WERI-Rb-1 (cell line): ENCODE data around the gene GNAT1.

Source experiments
- DNase-seq: peaks from one replicate; pipeline ENCODE4 v3.0.0-alpha.2; 2020
- H3K27ac ChIP-seq: fragments of 250-450 bp; sonication (Bioruptor Pico); 2 replicates; pipeline ENCODE4 v1.5.1; 2020; ENCODE audit warnings: mild to moderate bottlenecking, moderate library complexity
- H3K27me3 ChIP-seq: fragments of 250-450 bp; sonication (Bioruptor Pico); 2 replicates; pipeline ENCODE4 v1.5.1; 2021; ENCODE audit warnings: mild to moderate bottlenecking, low read depth, moderate library complexity; ENCODE audit not compliant: insufficient read depth, severe bottlenecking
- H3K36me3 ChIP-seq: fragments of 250-450 bp; sonication (Bioruptor Pico); 2 replicates; pipeline ENCODE4 v1.5.1; 2020; ENCODE audit warnings: mild to moderate bottlenecking, moderate library complexity
- H3K4me3 ChIP-seq: 2 replicates; pipeline ENCODE4 v1.5.1; 2011; ENCODE audit warnings: low read depth, mild to moderate bottlenecking, control low read depth, low read length
- H3K9me3 ChIP-seq: fragments of 250-450 bp; sonication (Bioruptor Pico); 2 replicates; pipeline ENCODE4 v1.5.1; 2021; ENCODE audit warnings: mild to moderate bottlenecking, moderate library complexity; ENCODE audit not compliant: severe bottlenecking
- CTCF ChIP-seq: IDR thresholded peaks from 2 replicates; pipeline ENCODE4 v1.5.1; 2011; ENCODE audit warnings: low read depth, mild to moderate bottlenecking, control low read depth, inconsistent platforms, low read length

GNAT1 gene

DNA sequence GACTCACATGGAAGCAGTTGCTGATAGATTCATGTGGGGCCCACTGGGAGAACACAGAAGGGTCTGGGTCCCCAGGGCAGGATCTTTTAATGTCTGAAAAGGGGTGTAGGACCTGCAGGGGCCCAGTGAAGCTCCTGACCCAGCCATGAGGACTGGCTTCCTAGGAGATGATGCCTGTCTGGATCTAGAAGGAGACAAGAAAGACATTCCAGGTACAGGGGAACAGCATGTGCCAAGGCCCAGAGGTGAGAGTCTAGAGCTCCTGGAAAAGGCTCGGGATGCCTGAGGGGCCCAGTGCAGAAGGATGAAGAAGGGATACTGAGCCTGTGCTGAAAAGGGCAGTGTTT, 41.0 kb upstream of the GNAT1 start:
- Histone ChIP-seq H3K4me3 (no peak overlapping the region), H3K9me3 (no peaks in the 10 kb centered on the region), H3K27ac (peak overlapping the region; percentile 92), H3K27me3 (no peaks in the 10 kb centered on the region), H3K36me3 (no peaks in the 10 kb centered on the region)
- no peak for DNase-seq
- no peak for TF ChIP-seq CTCF

DNA sequence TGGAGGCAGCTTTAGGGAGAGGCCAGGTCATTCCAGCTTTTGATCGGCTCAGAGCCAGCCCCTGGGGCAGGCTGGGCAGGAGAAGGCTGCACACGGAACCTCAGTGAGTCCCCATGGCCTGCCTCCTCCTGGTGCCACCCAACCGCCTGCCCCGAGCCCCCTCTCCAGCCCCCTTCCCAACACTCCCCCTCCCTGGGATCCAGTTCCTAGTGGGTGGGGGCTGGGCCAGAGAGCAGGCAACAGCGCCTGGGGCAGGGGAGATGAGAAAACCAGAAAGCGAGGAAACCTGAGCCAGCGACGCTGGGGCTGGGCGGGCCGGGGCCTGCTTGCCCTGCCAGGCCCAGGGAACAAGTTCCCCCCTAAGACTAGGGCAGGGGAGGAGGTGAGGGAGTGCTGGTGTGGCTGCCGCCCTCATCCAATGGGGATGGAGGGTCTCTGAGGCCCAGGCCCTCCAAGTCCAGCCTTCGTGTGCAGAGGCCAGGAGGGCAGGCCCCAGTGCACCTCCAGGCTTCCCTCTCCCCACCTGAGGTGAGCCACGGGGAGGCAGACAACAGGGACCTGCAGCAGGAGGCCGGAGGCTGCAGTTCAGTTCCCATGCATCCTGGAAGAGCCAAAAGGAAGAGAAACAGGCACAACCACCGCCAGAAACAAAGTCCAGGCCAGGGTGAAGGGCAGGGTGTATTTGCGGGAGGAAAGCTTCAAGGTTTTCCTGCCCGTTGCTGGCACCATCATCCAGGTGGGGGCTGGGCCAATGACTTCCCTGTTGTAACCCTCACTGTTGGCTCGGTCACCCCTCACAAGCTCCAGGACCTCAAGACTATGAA, 40.3 kb upstream of the GNAT1 start:
- Histone ChIP-seq H3K4me3 (no peak overlapping the region), H3K36me3 (no peaks in the 10 kb centered on the region), H3K27me3 (no peaks in the 10 kb centered on the region), H3K9me3 (no peaks in the 10 kb centered on the region), H3K27ac (peak overlapping the region; percentile 92)
- no peak for TF ChIP-seq CTCF
- DNase-seq, result no peak

- Histone ChIP-seq H3K27me3 (no peaks in the 10 kb centered on the region), H3K9me3 (no peaks in the 10 kb centered on the region), H3K4me3 (no peak overlapping the region), H3K36me3 (peaks cover under 1% of the 10 kb centered on the region; the same call in 1 of the 2 replicates), H3K27ac (peak overlapping the region; percentile 92)
- DNase-seq, result no peak
- TF ChIP-seq CTCF, result no peak
These were observed 39.7 kb upstream of the GNAT1 start for GRCh38 chr3:50151728-50152127.

- TF ChIP-seq CTCF, result no peak
- peak overlapping the region; percentile 44 for H3K4me3 ChIP-seq
- H3K9me3 ChIP-seq, result no peaks in the 10 kb centered on the region
- peaks cover 23% of the 10 kb centered on the region for H3K36me3 ChIP-seq
- DNase-seq, result no peak
- H3K27ac ChIP-seq, result peak overlapping the region; percentile 92
- no peaks in the 10 kb centered on the region for H3K27me3 ChIP-seq
These were observed 37.5 kb upstream of the GNAT1 start for GRCh38 chr3:50153782-50154475.

GRCh38 chr3:50154476-50154839, 37.0 kb upstream of the GNAT1 start:
- Histone ChIP-seq H3K27me3 (no peaks in the 10 kb centered on the region), H3K9me3 (no peaks in the 10 kb centered on the region), H3K27ac (peak overlapping the region; percentile 92), H3K4me3 (peak overlapping the region; percentile 44), H3K36me3 (peaks cover 28% of the 10 kb centered on the region)
- TF ChIP-seq CTCF, result peak; percentile 57
- DNase-seq, result peak; percentile 76
